ENCODE results near the gene DAB1.
"Not testable (repeated sequence)": the region's sequence is repeated elsewhere in the genome, so short reads cannot be mapped to it uniquely, and the experiment has no call there.

The DAB1 gene

GRCh38 chr1:57109247-57109646, 314.6 kb downstream of the DAB1 start:
- DNase-seq = no peak

GRCh38 chr1:57106296-57106695, 317.6 kb downstream of the DAB1 start:
- no peak for DNase-seq

- no peak for DNase-seq
These were observed 321.1 kb downstream of the DAB1 start for GRCh38 chr1:57102561-57103326.

GRCh38 chr1:57101209-57101608, 322.7 kb downstream of the DAB1 start:
- no peak for DNase-seq

- DNase-seq = no peak
These were observed 329.1 kb downstream of the DAB1 start for GRCh38 chr1:57094749-57095148.

GRCh38 chr1:57093122-57093521, 330.7 kb downstream of the DAB1 start:
- DNase-seq = no peak

GRCh38 chr1:57091642-57092041, 332.2 kb downstream of the DAB1 start:
- DNase-seq = no peak

- no peak for DNase-seq
These were observed 334.0 kb downstream of the DAB1 start for GRCh38 chr1:57089855-57090254.

- DNase-seq = no peak
These were observed 334.6 kb downstream of the DAB1 start for GRCh38 chr1:57089221-57089620.

- DNase-seq = no peak
These were observed 335.2 kb downstream of the DAB1 start for GRCh38 chr1:57088653-57089052.

- DNase-seq = not testable (repeated sequence)
These were observed 336.2 kb downstream of the DAB1 start for GRCh38 chr1:57087660-57088059.

- no peak for DNase-seq
These were observed 337.7 kb downstream of the DAB1 start for GRCh38 chr1:57086154-57086553.

- no peak for DNase-seq
These were observed 339.2 kb downstream of the DAB1 start for GRCh38 chr1:57084701-57085100.

- no peak for DNase-seq
These were observed 341.0 kb downstream of the DAB1 start for GRCh38 chr1:57082711-57083439.

- no peak for DNase-seq
These were observed 344.3 kb downstream of the DAB1 start for GRCh38 chr1:57079454-57080157.

GRCh38 chr1:57072401-57073110, 351.3 kb downstream of the DAB1 start:
- no peak for DNase-seq

- DNase-seq = no peak
These were observed 356.0 kb downstream of the DAB1 start for GRCh38 chr1:57067863-57068262.

GRCh38 chr1:57066980-57067610, 356.8 kb downstream of the DAB1 start:
- no peak for DNase-seq

- no peak for DNase-seq
These were observed 358.4 kb downstream of the DAB1 start for GRCh38 chr1:57065442-57065841.

- no peak for DNase-seq
These were observed 359.3 kb downstream of the DAB1 start for GRCh38 chr1:57064379-57065140.

- no peak for DNase-seq
These were observed 360.3 kb downstream of the DAB1 start for GRCh38 chr1:57063406-57064125.
